ENCODE results near the gene FLRT2.

DNA sequence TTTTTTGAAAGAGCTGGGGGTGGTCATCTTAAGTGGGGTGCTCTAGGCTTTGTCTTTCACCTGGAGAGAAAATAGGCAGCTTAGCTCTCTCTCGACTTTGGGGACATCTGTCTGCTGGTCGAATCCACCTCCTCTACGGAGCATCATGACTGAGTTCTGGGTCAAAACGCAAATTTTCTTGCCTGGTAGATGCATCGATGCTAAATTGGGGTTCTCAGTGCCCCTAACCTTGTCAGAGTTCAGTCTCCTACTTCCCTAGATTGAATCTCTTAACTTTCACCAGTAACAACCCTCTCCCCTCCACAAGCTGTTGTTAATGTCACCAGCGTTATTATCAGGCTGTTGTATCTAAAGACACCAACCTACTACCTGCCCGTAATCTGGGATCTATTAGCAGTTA is 682 bp downstream of the FLRT2 start:
- TF ChIP-seq, protein P1, sequence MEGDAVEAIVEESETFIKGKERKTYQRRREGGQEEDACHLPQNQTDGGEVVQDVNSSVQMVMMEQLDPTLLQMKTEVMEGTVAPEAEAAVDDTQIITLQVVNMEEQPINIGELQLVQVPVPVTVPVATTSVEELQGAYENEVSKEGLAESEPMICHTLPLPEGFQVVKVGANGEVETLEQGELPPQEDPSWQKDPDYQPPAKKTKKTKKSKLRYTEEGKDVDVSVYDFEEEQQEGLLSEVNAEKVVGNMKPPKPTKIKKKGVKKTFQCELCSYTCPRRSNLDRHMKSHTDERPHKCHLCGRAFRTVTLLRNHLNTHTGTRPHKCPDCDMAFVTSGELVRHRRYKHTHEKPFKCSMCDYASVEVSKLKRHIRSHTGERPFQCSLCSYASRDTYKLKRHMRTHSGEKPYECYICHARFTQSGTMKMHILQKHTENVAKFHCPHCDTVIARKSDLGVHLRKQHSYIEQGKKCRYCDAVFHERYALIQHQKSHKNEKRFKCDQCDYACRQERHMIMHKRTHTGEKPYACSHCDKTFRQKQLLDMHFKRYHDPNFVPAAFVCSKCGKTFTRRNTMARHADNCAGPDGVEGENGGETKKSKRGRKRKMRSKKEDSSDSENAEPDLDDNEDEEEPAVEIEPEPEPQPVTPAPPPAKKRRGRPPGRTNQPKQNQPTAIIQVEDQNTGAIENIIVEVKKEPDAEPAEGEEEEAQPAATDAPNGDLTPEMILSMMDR (IDR thresholded peaks at IDR 0.05) = no peak
- TF ChIP-seq POLR2A (IDR thresholded peaks at IDR 0.05) = no peak
